CD4-positive, alpha-beta T cell (primary cell): ENCODE measurements around the gene NRXN3. TPM values are rescaled to one million over a fixed set of nuclear protein-coding genes. Genes with fewer than 3 reads are reported as not detected.

Experiments used
- ATAC-seq: fragments of 200-7000 bp; cut with Tn5 transposase; one replicate; pipeline ENCODE4 v1.10.0; 2022; ENCODE audit warnings: mild to moderate bottlenecking; ENCODE audit not compliant: poor library complexity
- CTCF ChIA-PET: fragments of 350-600 bp; sonication (Branson Sonifier 250); formaldehyde crosslinking; loops from one replicate; lab custom pipeline; 2021; ENCODE audit warnings: antibody characterized with exemption, inconsistent platforms; lab: Charles Lee
- POLR2A ChIA-PET: fragments of 350-600 bp; sonication (Branson Sonifier 250); formaldehyde crosslinking; loops from one replicate; lab custom pipeline; 2021; ENCODE audit warnings: antibody characterized with exemption, inconsistent platforms; lab: Charles Lee
- DNase-seq, 14 experiments: peaks; one replicate each; pipeline ENCODE4 v3.0.0-alpha.2; 2013 to 2020; ENCODE audit warnings: mixed read lengths in 2 of 14
- H3K27ac ChIP-seq, 2 donors: one replicate each; pipeline versions ENCODE4 v1.5.1 to v1.7.0; 2013; ENCODE audit warnings: low read length in 2 of 2, low read depth in 1 of 2, mild to moderate bottlenecking in 1 of 2
- H3K27me3 ChIP-seq, 2 experiments: 1 replicate in 1 of 2; 2 replicates in 1 of 2; pipeline versions ENCODE4 v1.6.1 to v1.7.0; 2013; ENCODE audit warnings: low read length in 2 of 2, control low read depth in 1 of 2, mild to moderate bottlenecking in 1 of 2, moderate library complexity in 1 of 2; ENCODE audit not compliant: insufficient read depth in 2 of 2, control insufficient read depth in 1 of 2
- H3K36me3 ChIP-seq: one replicate; pipeline ENCODE4 v1.6.1; 2013; ENCODE audit warnings: low read length, control low read depth; ENCODE audit not compliant: insufficient read depth
- H3K4me1 ChIP-seq: one replicate; pipeline ENCODE4 v1.6.1; 2013; ENCODE audit warnings: low read length, control low read depth; ENCODE audit not compliant: insufficient read depth
- H3K4me3 ChIP-seq: one replicate; pipeline ENCODE4 v1.5.1; 2013; ENCODE audit warnings: mild to moderate bottlenecking, low read length, moderate library complexity
- H3K9me3 ChIP-seq, 2 experiments: 1 replicate in 1 of 2; 2 replicates in 1 of 2; pipeline versions ENCODE4 v1.6.1 to v1.7.0; 2013; ENCODE audit warnings: low read length in 2 of 2, mild to moderate bottlenecking in 2 of 2, control low read depth in 1 of 2, moderate library complexity in 1 of 2; ENCODE audit not compliant: control insufficient read depth in 1 of 2, insufficient read depth in 1 of 2
- H3K27ac Mint-ChIP-seq: one replicate; pipeline ENCODE4 v1.8.0; 2020; ENCODE audit warnings: mixed read lengths
- H3K27me3 Mint-ChIP-seq: one replicate; pipeline ENCODE4 v1.8.0; 2021; ENCODE audit warnings: mixed read lengths
- H3K36me3 Mint-ChIP-seq: one replicate; pipeline ENCODE4 v1.8.0; 2021; ENCODE audit warnings: low read depth, mixed read lengths
- H3K4me1 Mint-ChIP-seq: one replicate; pipeline ENCODE4 v1.8.0; 2021; ENCODE audit warnings: low read depth, mixed read lengths
- H3K4me3 Mint-ChIP-seq: one replicate; pipeline ENCODE4 v1.8.0; 2020; ENCODE audit warnings: mild to moderate bottlenecking, mixed read lengths
- H3K9me3 Mint-ChIP-seq: one replicate; pipeline ENCODE4 v1.8.0; 2020; ENCODE audit warnings: mixed read lengths
- CTCF ChIP-seq: fragments of 200-600 bp; IDR thresholded peaks from one replicate; pipeline ENCODE4 v1.8.0; 2022; ENCODE audit warnings: antibody characterized with exemption, mild to moderate bottlenecking
- intact Hi-C, 2 experiments: fragments of 100-400 bp; cut with DNase I in 1 of 2; cut with micrococcal nuclease in 1 of 2; formaldehyde crosslinking; loops; one replicate each; pipeline versions ENCODE4 v1.15.1 to v1.9.0; 2023 to 2025; cut with DNase I, micrococcal nuclease
- total RNA-seq, 174 experiments: library from RNA in 2 of 174; stranded (reverse) in 2 of 174; gene quantifications; one replicate each; pipeline ENCODE4 v1.2.3 and lab custom pipeline; 2021 to 2026

Gene NRXN3
- total RNA-seq, 2 experiments from 2014 or later = not detected

DNA sequence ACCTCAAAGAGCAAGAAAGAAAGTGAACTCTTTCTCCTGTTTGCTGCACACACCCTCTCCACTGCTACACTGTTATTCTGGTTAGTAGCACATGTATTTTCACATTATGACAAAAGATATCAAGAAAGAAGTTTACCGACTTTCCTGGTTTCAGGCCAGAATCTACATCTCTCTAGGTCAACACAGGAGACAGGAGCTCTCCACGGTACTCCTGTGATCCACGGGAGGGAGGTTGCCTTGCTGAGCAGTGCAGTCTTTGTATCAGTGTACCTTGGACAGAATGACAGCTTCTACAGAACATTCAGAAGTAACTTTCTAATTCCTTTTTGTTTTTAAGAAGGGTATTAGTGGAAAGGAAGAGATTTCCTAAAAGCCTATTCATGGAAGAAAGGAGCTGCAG lies 805.6 kb downstream of the NRXN3 start:
- CTCF ChIA-PET = no interaction called here
- H3K4me3 ChIP-seq = no peak overlapping the region
- no peak for TF ChIP-seq CTCF
- Mint-ChIP-seq H3K27ac (no peak overlapping the region), H3K27me3 (peaks cover 8% of the 10 kb centered on the region), H3K36me3 (no peaks in the 10 kb centered on the region), H3K4me3 (no peak overlapping the region), H3K9me3 (no peaks in the 10 kb centered on the region), H3K4me1 (no peaks in the 10 kb centered on the region)
- POLR2A ChIA-PET = no interaction called here
- H3K9me3 ChIP-seq = peaks cover 0 to 3% of the 10 kb centered on the region in 2 experiments
- ATAC-seq (no peak), DNase-seq (no peak)
- intact Hi-C loops = no loop called here
- no peaks in the 10 kb centered on the region for H3K36me3 ChIP-seq
- no peak overlapping the region for H3K27ac ChIP-seq
- no peaks in the 10 kb centered on the region for H3K4me1 ChIP-seq
- peaks cover 0 to 1% of the 10 kb centered on the region in 2 experiments for H3K27me3 ChIP-seq

DNA sequence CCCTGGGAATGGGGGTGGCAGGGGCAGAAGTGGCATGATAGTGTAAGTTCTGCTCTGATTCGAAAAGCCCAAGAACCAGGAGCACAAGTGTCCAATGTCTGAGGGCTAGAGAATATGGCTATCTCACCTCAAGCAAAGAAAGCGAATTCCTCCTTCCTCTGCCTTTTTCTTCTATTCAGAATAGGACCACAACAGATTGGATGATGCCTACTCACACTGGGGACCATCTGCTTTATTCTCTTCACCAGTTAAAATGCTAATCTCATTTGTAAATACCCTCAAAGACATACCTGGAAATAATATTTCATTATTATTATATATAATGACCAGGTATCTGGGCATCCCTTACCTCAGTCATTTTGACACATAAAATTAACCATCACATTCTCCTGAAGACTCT lies 808.7 kb downstream of the NRXN3 start:
- H3K9me3 ChIP-seq = no peaks in the 10 kb centered on the region
- H3K4me1 ChIP-seq = no peaks in the 10 kb centered on the region
- Mint-ChIP-seq H3K36me3 (no peaks in the 10 kb centered on the region), H3K4me1 (no peaks in the 10 kb centered on the region), H3K4me3 (no peak overlapping the region), H3K27me3 (peaks cover 9% of the 10 kb centered on the region), H3K27ac (no peak overlapping the region), H3K9me3 (no peaks in the 10 kb centered on the region)
- no peak for TF ChIP-seq CTCF
- no peak overlapping the region for H3K27ac ChIP-seq
- H3K4me3 ChIP-seq = no peak overlapping the region
- intact Hi-C loops = no loop called here
- POLR2A ChIA-PET = no interaction called here
- H3K27me3 ChIP-seq = no peaks in the 10 kb centered on the region
- CTCF ChIA-PET = no interaction called here
- ATAC-seq (no peak), DNase-seq (no peak)
- no peaks in the 10 kb centered on the region for H3K36me3 ChIP-seq

GRCh38 chr14:78982551-78982950 lies 812.4 kb downstream of the NRXN3 start:
- no peak overlapping the region for H3K4me3 ChIP-seq
- DNase-seq (no peak), ATAC-seq (no peak)
- TF ChIP-seq CTCF = no peak
- Mint-ChIP-seq H3K4me3 (no peak overlapping the region), H3K27me3 (peaks cover 5% of the 10 kb centered on the region), H3K27ac (no peak overlapping the region), H3K9me3 (no peaks in the 10 kb centered on the region), H3K36me3 (no peaks in the 10 kb centered on the region), H3K4me1 (no peaks in the 10 kb centered on the region)
- H3K9me3 ChIP-seq = no peaks in the 10 kb centered on the region
- ChIA-PET POLR2A (no interaction called here), CTCF (no interaction called here)
- H3K27me3 ChIP-seq = peaks cover 0 to 3% of the 10 kb centered on the region in 2 experiments
- intact Hi-C loops = no loop called here
- H3K36me3 ChIP-seq = no peaks in the 10 kb centered on the region
- no peaks in the 10 kb centered on the region for H3K4me1 ChIP-seq
- H3K27ac ChIP-seq = no peak overlapping the region
